GM21526 (cell line): ENCODE data around the gene PELI2.
A peak's percentile ranks its signal among the peaks of the same experiment; 100 is the strongest.

Experiments used
- ATAC-seq: cut with Tn5 transposase; IDR thresholded peaks from one replicate; pipeline ENCODE4 v1.9.1; 2021; ENCODE audit warnings: moderate library complexity; ENCODE audit not compliant: unreplicated experiment, low FRiP score

PELI2 gene

DNA sequence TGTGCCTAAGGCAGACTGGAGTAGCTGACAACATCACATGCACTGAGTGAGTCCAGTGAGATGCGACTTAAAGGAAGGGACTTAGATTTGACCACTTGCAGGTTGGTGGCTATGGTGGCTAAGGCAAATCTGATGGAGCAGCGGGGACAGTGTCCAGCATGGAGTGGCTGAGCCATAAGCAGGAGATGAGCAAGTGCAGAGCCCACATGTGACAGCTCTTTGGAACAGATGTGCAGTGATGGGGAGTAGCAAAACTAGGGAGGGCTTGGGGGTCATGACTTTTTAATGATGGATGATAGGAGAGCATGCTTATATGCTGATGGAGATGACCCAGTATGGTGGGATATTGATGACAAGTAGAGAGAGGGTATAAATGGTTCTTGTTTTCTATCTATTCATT, 80.2 kb downstream of the PELI2 start:
- ATAC-seq, result no peak

DNA sequence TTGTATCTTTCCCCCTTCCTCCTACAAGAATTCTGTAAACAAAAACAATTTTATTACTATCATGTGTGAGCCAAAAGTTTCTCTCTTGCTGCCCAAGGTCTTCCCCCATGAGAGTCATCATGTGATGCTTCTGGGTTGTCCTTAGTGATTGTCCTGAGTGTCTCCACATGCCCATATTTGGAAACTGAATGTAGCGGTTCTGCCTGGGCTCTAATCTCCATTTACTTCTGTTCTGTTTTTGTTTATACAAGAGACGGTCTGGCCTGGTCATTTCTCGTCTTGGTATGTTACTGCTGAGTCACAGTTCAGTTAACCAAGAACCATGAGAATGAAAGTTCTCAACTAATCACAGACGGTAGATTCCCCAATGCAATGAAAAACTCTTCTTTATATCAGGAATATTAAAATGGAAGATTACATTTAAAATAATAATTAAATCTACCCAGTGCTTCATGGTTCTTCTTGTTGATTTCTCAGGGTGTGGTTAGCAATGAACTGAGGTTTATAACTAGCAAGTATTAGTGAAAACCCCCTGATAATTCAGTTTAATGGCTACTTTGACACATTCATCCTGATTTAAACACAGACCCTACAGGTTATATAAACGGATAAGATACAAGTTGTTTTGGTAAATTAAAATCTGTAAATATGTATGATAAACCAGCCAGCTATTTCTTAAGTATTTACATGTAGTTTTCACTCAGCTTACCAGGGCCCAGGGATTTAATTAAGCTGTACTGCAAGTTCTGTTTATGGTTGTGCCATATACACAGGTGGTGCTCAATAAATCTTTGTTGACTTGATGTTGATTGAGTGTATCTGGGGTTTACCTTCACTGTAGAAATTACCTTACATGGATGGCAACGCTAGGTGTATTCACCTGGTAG, 81.1 kb downstream of the PELI2 start:
- ATAC-seq, result no peak

DNA sequence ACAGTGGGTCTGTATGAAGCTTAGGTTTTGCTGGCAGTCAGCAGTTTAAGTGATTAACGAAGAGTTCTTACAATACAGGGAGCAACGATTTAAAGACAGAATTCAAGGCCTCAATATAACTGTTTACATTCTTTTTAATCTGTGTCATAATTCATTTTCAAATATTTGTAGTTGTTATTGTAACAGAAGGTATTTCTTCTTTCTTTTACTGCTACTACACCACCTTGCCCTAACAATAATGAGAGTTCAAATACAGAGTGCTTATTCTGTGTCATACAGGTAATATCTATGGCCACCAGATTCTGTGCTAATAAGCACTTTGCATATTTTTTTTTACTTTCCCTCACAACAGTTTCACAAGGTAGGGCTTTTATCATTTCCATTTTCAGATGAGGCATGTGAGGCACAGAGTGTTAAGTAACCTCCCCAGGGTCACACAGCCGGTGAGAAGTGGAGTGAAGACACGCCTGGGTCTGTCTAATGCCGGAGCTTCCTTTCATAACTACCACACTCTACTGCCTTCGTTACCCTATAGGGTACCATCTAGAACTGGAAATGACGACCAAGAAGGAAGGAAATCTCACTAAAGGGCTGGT, 81.9 kb downstream of the PELI2 start:
- ATAC-seq, result peak; percentile 69

DNA sequence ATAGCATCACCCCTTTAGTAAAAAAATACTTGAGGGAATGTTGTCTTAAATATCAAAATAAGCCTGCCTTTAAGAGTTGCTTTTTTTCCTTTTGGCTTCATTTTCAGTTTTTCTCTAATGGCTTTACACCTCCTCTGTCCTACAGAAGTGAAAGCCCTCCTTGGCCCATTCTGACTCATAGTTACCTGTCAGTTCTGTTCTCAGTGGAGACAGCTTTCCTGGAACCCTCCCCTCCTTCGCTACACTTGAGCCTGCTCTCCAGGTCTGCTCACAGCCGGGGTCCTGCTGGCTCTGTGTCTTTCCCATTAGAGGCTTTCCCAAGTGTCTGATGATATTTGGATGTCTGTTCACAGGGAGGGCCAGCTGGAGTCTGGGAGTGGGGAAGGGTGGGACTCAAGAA, 84.0 kb downstream of the PELI2 start:
- peak; percentile 71 for ATAC-seq

DNA sequence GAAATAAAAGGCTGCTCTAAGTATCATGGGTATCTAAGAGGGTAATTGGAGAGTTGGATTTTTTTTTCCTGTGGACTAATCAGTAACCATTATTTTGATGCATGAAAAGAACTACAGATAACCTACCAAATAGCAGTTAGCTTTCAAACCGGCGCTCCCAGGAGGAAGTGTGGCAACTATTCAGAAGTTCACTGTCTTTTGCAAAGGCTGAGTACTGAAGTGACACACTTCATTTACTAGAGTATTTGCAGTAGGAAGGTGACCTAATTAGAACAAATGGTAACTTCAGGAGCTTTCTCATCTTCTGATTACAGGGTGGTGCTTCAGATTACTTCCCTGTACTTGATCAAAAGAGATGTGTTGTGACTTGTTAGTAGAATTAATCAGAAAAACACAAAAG, 87.7 kb downstream of the PELI2 start:
- no peak for ATAC-seq

DNA sequence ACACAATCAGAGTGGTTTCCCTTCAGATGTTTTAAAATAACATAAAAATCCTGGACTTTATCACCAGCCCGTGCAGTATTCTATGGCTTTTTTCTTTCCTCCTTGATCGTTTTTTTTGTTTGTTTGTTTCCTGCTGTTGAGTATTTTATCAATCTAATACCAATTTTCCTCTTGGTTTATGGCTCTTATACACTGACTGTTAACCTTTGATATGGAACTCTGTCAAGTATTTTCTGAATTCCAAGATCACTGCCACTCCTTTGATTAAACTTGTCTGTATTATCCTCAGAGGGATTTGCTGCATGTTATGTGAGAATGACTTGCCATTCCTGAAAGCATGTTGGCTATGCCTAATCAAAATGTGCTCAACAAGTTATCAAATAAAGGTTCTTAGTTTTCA, 88.4 kb downstream of the PELI2 start:
- no peak for ATAC-seq

DNA sequence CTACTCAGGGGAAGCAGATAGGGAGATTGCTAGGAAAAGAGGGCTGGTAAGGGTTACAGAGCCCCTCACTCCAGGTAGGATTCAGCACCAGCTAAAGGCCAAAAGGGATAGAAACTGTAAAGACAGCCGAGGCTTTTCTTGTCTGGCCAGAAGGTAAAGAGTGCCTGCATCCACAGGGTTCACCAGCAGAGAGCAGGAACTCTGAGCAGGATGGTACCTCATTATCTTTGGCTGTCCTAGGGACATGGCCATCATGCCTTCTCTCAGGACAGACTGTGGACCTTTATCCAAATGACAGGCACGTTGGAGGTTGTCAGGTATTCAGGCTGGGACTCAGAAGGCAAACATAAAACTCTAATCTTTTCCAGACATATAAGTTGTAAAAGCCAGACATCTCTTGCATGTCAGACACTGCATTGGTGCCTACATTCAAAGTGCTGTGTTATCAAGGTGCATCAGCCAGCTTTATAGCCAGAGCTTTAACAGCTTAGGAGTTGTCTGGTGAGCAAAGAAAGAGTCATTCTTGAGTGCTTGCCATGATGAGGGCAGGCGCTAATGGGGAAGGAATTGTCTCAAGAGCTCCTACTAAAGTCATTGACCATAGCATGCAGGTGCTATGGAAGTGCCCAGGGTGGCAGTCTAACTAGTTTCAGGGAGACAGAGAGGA, 89.5 kb downstream of the PELI2 start:
- no peak for ATAC-seq

DNA sequence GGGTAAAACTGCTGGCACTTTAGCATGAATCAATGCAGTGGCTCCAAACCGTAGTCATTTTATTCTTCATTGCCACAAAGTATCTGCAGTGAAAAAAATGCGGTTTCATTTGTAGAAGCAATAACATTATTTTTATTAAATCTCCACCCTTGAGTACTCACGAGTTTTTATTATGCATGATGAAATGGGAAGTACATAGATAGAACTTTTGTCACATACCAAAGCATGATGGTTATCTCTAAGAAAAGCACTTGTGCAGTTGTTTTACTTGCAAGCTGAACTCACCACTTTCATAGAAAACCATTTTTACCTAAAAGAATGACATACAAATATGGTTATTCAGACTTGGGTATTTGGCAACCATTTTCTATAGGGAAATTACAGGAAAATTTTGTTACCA, 90.3 kb downstream of the PELI2 start:
- ATAC-seq, result no peak

DNA sequence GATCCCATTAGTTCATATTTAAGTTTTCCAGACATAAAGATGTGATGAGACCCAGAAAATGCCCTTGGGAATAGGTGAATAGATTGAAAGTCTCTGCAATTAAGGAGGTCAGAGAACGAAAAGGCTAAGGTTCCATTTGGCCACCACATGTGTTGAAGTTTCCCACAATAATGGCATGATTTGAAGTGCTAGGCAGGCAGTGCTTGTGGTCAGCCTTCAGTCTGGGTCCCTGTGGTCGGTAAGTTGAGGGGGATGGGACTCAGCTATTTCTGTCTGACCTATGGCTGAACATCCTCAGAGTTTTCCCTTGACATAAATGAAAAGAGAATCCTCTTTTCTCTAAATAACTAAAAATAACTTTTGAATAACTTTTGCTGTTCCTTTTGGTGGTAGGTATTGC, 92.4 kb downstream of the PELI2 start:
- no peak for ATAC-seq

DNA sequence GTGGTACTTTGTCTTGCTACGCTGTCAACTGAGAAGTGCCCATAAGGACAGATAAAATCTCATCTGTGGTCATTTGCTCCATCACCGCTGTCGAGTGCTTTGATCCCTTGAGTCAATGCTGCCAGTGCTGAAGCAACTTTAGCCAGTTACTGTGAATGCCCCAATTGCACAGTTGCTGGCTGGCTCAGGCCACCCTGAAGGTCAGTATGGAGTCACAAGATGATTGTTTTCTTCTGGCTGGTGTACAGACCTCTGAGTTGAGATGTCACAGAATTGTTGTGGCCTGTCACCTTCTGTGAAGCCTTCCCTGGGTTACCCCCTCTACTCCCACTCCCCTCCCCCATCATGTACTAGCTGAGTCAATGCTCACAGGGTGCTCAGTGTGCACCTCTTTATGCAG, 92.9 kb downstream of the PELI2 start:
- no peak for ATAC-seq

DNA sequence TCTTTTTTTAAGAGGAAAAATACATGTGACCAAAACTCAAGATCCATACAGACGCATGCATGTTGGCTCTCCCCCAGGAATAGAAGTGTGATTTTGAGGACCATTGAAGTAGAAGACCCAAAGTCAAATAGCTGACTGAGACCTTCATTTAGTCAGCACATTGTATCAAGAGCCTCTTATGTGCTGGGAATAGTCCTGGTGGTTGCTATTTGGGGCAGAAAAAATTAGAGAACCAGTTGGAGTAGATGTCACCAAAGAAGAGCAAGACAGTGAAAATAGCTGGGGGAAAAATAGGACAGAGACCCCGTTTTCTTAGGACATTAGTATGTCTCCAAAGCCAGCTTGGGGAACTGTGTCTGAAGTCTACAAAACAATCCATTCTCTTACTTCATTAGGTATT, 93.6 kb downstream of the PELI2 start:
- no peak for ATAC-seq

DNA sequence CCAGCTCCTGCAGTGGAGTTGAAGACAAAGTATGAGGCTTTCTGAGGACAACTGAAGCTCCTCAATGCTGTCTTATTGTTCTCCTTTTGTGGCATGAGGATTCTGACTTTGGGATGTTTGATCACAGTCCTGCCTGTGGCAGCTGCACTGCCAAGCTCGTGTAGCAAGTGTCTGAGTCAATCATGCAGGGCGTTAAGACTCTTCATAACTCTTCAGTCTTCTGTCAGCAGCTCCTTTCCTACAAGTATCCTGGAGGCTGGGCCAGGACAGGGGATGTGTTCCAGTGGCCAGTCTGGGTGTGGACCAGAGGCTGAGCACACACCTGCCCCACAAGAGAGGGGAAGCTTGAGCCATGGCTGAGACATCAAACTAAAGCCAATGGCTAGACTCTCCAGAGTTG, 94.3 kb downstream of the PELI2 start:
- ATAC-seq, result no peak

DNA sequence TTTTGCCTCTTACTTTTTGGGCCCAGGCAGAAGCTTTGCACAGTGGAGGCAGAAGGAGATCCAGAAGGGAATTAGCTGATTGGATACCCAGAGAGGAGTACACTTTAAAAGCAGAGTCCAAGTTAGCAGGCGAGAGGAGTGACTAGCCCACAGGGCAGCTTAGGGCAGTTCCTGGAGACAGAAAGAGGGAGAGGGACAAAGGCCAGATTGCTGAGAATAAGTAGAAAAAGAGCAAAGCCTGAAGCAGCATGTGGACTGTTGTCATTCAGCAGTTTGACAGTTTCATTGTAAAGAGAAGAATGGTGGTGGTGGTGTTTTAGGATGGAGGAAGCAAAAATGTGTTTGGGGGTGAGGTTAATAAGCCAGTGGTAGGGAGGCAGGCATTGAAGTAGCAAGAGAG, 95.1 kb downstream of the PELI2 start:
- ATAC-seq, result no peak

DNA sequence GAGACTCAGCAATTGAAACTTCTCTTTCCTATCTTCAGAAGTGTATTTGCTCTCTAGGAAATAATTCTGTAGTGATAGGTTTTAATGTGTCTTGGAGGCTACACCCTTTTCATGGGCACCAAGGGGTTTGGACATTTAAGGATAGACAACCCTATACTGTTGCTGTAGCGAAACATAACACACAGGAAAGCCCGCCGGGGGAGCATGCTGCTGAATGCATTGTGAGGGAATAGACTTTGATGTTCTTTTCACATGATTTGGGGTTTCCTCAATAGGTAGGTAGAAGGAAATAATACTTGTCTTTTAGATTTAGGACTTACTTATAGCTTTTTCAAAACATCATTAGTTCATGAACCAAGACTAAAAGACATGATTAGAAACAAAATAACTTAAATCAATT, 97.0 kb downstream of the PELI2 start:
- ATAC-seq, result no peak

DNA sequence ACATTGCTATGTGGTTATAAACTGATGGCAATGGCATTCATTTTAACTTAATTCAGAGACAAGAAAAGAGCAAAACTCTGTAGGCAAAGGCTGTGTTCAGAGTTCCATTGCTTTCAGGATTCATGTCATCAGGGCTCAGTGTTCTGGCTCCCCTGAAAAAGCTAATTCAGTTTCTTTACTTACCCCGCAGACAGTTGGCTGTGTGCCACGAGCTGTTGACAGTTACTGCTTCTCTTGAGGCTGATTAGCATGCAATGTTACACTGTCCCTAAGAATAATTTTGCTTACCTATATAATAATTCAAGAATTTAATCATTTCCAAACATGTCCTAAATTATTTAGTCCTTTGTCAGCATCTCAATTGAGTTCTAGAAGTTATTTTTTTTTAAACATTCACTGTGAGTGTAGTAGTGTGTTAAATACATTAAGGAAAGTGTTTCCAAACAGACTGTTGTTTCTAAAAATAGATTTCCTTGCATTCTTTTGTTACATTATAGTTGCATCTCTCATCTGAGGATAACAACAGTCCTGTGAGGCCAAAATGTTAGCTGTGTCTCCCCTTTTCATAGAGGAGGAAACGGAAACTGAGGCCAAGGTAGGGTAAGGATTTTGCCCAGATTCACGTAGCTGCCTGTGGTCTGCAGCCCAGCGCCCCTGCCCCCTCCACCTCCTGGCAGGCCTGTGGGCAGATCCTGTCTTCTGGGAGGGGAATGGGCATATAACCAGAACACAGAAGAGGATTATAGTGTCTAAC, 98.6 kb downstream of the PELI2 start:
- ATAC-seq, result no peak

DNA sequence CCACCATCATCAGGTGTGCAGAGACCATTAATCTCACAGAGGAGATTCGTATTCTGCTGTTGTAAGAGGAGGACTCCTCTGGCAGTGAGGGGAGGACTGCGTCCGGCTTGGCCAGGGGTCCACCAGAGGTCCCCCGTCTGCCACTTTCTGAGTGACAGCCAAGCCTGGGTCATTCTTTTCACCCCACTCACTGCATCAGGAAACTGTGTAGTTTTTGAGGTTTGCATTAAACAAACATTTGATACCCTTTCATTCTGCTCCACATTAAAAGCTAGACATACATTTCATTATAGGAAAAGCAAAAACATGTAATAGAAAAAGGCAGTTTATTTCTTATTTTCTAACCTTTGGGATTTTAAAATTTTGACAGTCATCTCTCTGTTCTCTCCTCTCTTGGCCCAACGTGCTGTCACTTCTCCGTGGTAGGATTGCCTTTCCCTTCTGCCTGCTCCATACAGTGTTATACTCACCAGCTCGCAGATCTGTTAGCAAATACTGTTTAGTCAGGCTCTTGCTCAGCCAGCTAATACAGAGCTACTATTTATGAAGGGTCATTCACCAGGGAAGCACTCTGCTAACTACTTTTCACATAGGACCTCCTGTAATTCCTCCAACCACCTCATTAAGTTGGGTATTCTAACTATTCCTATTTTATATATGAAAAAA, 99.3 kb downstream of the PELI2 start:
- no peak for ATAC-seq

DNA sequence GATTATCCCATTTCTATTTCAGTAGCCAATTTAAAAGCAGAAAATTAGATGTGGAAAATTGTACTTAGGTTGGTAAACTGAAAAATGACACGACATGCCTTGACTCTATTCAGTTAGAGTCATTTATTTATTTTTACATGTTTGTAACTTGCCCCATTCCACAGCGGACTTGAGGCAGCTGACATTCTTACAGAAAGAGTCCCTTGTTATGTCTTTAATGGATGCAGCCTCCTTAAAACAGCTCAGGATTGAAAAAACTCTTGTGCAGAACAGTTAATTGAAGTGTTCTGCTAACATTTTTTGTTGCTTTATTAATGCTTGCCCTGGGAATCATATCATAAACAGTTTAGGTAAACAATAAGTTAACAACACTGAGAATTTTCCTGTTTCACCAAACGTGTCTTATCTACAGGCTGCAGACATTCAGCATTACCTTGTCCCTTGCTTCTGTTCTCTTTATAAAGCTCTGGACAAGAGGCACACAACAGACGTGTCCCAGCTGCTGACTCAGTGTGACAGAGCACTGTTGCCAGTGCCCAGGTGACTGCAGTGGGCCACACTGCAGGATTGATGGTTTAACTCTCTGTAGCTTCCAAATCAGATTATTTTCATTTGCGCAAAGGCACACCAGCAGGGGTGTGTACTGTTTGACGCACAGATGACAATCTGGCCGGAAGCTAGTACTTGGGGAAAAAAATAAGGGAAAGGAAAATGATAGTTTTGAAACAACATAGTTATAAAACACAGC, 101.6 kb downstream of the PELI2 start:
- no peak for ATAC-seq

DNA sequence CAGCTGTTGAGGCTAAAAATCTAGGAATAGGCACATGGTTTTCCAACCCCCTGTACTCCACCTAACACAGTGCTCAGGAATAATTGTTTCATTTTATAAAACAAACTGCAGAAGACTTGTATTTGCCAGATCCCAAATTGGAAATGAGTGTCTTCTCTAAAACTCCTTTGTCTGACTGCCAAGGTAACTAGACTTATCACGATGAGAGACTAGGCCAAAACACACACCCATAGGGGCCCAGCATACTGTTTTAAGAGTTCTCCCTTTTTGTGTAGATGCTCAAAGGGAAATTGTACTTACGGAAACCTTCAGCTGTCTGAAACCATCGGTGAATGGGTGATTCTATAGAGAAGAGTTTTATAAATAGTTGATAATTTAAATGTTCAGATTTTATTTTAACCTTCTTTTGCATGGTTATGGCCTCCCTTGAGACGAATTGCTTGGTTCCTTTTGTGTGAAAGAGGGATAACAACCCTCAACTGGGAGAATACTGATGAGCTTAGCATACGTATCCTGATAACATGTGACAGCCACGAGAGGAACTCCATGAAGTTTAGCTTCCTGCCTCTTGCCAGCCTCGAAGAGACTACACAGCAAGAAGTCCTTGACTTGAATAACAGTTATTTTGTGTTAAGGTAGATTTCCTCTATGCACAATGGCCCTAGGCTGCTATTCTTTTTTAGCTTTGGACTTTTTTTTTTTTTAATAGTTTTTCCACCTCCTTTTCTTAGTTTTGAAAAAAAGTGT, 103.3 kb downstream of the PELI2 start:
- no peak for ATAC-seq

DNA sequence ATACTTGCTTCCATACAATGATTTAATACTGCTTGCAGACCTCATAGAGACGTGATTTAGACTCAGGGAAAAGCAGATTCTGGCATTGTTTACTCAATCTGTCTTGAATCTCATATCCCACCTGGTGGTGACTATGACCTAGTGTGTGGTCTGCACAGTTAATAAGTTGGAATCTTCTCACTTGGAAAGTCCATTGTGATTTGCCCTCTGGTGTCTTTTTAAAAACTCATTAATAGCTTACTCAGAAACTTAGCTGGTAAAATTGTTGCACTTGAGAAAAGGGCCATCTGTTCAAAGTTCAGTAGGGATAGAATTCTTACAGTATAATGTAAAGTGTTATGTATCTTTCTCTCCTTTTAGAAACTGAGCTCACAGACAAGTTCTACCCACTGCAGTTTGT, 106.0 kb downstream of the PELI2 start:
- no peak for ATAC-seq
